ENCODE data around the gene C4orf17.
"Not testable (repeated sequence)": the region's sequence is repeated elsewhere in the genome, so short reads cannot be mapped to it uniquely, and the experiment has no call there.

C4orf17 gene

DNA sequence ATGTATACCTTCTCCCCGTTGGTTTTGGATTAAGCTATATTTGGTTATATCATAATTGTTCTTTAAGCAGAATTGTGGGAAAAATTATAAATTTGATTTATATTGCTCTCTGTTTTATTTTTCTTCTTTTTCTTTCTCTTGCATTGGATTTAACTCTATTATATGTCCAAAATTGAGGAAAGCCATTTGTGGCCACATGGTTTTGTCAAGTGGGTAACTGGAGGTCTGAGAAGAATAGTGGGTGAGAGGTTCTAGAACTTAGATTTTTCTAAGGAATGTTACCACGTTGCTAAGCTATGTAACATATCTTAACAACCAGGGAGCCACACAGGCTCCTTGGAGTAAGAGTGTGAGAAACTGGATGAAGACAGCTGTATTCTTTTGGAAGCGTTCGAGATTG is at the start of gene C4orf17:
TSS of gene C4orf17 (plus strand) at position 301 of the 400 bp plus-strand sequence. CDS start 2,061 bp downstream, outside the sequence.
- DNase-seq, result no peak

DNA sequence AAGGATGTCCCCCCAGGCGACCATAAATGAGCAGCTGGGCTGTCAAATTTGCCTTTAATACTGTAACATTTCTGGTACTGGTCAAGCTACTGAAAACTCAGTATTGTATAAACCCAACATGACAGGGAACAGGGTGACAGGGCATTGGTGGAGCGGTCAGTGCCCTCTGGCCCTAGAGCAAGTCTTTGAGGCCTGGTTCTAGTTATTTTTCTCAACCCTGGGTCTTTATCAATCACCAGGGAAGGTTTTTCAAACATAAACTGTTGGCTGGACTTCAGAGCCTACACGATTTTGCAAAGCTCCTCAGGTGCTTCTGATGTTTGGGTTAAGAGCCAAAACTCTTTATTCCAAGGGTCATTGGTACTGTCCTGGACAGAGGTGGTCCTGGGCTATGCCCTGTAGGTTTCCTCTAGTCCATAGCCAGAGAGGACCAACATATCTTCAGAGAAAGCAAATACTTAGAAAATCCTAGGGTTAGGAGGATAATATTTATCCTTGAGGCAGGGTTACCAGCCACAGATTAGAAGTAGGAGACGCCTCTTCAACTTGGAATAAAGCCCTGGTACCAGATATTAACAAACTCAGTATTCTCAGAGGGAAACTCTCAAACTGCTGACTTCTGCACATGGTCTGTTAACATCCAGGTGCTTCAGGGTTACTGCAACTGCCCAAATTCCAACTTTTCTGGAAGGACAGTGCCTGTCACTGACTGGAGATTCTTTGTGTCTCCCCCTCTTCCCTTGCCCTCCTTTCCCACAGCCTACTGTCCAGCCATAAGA is 49.0 kb upstream of the C4orf17 start:
- no peak for DNase-seq

DNA sequence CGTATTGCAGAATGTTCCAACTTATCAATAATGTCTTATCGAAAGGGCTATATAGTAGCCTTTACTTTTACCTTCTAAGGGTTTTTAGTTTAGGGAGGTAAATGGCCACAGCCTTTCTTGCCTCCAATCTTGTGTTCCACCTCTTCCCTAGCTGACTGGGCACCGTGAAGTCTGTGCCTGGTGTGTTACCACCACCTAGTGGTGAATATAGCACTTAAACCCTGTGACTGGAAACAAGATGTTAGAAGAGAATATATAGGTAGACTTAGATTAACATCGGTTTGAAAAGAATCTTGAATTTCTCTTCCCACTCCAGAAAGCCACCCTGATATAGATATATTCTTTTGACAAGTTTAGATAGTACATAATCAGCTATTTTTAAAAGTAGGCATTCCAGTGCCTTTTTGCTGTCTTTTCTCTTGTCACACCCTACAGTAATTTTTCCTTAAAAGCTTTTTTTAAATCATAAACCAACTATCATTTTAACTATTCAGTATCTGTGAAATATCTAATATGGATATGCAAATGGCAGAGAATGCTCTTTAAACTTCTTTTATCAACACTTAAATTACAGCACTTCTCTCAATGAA is 47.9 kb upstream of the C4orf17 start:
- DNase-seq, result peak; percentile 6 to 60

DNA sequence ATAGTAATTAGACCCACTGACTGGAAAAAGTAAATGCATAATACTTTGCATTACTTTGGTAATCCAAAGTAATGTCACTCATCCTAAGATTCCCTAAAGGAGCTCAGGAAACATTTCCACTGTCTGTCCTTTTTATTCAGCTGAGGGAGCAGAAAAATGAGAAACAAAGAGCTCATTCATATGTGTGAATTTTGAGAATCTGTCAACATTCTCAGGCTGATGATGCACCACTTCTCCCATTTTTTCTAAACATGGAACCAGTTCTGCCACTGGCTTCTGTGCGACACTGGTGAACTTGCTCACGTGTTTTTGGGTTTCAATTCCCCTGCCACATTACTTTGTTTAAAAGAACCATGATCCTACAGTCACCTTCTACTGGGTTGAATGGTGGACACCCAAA is 47.3 kb upstream of the C4orf17 start:
- DNase-seq, result no peak

DNA sequence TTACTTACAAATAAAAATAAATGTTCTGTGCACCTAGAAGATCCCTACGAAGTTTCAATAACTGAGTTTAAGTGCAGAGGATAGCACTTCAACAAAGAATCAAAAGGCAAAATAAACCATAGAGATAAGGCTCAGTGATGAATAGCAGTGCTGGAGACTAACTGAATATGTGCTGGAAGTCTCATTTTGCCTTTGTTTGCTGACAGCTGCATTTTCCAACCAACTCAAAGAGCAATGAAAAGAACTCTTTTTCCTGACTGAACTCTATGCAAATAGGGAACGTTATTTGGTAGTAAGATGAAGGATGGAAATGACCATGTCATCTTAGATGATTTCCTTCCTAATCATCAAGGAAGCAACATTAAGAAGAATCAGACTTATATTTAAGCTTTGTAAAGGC is 42.9 kb upstream of the C4orf17 start:
- DNase-seq, result no peak

DNA sequence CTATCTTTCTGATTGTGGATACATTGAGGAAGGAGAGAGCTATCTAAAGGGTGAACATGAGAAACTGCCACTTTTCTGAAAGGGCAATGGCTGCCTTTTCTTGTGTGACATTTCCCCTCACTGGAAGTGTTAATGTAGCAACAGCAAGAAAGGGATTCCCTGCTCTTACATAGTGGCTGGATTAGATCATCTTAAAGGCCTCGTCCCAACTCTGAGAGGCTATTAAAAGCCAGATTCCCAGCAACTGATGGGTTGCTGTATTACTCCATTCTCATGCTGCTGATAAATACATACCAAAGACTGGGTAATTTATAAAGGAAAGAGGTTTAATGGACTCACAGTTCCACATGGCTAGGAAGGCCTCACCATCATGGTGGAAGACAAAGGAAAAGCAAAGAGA is 41.9 kb upstream of the C4orf17 start:
- DNase-seq, result no peak

DNA sequence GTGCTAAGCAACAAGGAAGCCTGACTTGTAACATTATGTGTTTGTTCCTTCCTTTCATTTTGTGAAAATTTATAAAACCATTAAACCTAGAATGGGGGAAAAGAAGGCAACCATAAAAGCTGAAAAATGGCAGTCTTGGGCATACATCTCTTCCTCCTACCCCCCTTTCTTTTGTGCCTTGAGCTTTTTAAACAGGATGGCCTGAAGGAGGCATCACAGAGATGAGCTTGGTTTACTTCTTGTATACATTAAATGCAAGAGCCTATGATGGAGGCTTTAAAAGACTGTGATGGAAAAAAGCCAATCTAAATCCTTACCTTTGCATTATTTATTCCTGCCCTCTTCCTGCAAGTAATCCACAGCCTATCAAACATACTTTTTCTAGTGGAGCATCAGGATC is 39.5 kb upstream of the C4orf17 start:
- no peak for DNase-seq

DNA sequence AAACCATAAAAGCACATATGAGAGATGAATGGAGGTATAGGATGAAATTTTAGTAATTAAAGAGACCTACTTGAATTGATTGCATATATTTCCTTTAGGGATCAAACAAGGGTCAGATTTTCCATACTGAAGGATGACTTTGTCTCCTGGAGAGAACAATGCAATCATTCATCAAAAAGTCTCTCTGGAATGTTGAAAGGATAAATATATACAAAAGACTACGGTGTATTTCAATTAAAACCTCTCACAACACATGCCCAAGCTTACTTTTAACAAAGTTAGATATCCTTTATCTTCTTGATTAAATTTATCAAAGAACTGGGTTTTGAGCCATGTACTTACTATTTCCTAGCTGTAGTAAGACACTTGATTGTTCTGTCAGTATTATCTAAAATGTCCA is 38.9 kb upstream of the C4orf17 start:
- no peak for DNase-seq

DNA sequence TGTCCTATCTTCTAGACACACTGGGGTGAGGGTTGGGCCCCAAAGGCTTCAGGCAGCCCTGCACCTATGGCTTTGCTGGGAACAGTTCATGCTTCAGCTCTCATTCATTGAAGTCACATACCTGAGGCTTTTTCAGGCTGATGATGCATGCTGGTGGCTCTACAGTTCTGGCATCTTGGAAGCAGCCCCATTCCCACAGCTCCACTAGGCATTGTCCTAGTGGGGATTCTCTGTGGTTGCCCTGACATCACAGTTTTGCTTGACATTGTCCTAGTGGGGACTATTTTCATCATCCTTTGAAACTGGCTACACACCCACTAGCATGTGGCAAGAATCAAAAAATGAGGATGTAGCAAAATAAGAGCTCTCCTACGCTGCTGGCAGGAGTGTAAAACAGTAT is 37.7 kb upstream of the C4orf17 start:
- no peak for DNase-seq

DNA sequence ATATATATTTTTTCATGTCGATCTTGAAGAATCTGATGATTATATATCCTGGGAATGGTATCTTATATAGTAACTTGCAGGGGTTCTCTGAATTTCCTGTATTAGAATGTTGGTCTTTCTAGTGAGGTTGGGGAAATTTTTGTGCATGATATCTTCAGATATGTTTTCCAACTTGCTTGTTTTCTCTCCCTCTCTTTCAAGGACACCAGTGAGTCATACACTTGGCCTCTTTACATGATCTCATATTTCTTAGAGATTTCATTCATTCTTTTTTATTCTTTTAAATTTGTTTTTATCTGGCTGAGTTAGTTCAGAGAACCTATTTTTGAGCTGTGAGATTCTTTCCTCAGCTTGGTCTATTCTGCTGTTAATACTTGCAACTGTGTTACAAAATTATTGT is 27.2 kb upstream of the C4orf17 start:
- no peak for DNase-seq

DNA sequence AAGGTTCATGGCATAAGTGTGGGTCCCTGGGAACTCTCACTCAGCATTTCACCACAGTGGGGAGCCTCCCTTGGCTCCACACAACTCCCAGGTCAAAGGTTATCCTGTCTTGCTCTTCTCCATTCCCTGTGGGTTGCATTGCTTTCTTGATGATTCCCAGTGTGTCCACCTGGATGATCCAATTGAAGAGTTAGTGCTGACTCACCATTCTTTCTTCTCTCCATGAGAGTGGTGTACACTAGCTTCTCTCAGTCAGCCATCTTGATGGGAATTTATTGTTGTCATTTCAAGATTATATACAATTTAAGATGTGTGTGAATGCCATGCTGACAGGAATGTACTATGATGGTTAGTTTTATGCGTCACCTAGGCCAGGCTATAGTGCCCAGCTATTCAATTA is 25.6 kb upstream of the C4orf17 start:
- DNase-seq, result no peak

DNA sequence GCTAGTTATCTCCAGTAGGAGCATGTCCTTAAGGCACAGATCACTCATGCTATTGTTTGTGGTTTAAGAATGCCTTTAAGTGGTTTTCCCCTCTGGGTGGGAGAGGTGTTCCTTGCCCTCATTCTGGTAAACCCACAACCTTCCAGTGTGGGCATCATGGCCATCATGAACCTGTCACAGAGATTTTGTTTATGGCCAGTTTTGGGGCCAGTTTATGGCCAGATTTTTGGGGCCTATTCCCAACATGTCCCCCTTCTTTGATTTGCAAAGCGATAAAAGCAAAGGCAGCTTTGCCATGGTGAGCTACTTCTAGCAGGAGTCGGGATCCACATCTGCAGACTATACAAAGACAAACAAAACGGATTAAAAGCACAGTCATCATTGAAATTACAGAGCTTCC is 24.2 kb upstream of the C4orf17 start:
- DNase-seq, result not testable (repeated sequence)

DNA sequence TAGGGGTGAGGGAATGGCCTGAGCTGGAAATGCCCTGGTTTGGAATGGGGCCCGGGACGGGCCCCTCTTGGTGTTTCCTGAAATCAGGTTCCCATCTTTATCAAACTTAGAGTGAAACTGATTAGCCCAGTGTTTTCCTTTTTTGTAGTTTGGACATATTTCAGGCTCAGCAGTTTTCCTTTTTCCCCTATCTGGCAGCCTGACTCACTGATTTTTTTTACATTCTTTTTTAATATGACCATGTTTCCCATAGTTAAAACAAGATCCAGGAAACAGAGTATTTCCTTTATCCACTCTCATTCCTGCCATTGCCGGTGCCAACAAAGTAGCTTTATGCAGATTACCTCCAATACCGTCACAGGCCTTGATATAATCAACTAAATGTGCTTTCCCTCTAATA is 20.5 kb upstream of the C4orf17 start:
- no peak for DNase-seq

DNA sequence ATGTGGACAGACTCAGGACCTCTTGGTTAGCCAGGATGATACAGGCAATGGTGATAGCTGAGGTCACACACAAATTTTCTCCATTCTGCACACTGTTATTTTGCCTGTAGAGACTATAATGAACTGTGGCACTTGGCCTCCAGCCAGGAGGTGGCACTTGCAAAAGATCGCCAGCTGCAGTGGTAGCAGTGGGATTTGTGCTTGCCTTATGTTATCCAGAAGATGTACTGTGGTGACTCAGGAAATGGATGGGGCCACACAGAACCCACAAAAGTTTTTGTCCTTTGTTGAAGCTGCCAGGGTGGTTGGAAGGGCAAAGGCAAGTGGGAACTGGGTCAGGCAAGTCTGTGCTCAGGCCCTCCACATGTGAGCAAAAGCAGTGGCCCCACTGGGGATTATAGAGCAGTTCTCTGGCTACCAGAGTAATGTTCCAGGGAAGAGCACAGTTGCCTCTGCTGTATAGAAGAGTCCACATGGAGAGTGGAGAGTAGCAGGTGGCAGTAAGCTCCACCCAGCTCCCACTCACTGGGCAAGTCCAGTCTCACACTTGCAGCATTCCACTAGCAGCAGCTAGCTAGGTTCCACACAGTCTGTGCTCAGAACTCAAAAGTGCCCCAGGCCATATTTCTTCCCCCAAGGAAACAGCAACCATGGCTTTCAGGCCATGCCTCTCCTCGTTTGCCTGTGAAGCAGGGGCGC is 5.9 kb upstream of the C4orf17 start:
- peak; percentile 1 to 60 for DNase-seq

DNA sequence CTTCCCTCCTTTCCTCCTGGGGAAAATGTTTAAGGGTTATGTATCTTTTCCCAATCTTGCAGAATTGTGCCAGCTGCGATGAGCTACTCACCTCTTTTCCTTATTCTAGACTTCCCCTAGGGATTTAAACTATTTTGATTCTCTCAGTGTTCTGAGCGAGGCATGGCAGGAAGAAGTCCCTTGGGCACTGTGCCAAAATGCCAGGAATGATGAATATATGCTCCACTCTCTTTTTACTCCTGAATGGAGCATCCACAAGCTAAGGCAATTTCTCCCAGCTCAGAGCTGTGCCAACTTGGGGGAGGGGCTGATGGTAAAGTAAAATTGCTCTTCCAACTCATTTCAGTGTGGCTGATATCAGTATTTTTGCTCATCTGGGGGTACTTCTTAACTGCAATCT is 4.0 kb upstream of the C4orf17 start:
- no peak for DNase-seq

DNA sequence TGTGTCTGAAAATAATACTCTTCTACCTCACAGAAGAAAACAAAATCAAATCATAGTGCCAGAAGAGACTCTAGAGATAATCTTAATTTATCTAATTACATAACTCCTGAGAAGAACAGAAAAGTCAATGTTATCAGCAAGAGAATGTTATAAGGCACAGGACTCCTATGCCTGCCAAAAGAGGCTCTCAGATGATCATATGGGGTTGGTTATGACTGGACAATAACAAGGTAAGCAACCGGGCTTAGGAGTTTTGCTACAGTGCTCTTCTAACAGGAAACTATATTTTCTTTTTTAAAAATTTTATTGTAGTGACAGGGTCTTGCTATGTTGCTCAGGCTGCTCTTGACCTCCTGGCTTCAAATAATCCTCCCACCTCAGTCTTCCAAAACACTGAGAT is 3.5 kb upstream of the C4orf17 start:
- no peak for DNase-seq

DNA sequence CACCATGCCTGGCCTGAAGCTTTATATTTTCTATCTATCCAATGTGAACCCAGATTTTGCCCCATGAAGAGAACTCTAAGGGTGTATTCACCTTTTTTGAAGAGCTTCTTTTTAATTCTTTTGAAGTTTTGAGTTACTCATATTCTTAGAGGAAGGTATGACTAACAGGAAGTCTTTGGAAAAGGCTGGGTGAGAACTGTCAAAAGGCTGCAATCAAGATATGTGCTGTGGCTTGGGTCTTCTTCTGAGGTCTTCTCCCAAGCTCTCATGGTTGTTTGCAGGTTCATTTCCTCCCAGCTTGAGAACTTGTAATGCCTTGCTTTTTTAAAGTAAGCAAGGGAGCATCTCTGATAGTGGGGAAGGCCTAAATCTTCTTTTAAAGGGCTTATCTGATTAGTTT is 3.1 kb upstream of the C4orf17 start:
- no peak for DNase-seq

DNA sequence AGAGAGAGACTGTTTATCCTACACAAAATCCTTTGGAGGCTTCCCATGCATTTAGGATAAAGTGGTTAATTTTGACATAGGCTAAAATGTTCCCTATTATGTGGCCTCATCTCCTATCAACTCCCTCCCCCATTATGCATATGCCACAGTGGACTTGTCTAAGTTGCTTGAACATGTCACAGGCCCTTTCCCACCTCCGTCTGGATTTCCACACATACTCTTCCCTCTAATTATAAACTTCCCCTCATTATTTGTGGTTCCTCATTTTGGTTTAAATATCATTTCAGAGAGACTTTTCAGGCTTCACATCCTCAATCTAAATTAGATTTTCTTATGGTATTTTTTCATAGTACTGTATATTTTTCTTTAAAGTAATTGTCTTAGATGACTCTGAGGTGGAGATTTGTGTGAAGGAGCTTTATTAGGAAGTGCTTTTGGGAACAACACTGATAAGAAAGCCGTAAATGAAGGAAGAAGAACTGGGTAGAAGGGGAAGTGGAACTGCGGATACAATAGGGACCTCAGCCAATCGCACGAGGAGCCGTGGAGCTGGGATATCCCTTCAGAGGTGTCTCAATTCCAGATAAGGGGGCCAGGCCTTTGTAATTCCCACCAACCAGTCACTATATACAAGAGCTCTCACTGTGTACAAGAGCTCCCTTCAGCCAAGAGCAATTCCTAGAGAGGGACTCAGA is 7.9 kb downstream of the C4orf17 start:
- DNase-seq, result no peak

DNA sequence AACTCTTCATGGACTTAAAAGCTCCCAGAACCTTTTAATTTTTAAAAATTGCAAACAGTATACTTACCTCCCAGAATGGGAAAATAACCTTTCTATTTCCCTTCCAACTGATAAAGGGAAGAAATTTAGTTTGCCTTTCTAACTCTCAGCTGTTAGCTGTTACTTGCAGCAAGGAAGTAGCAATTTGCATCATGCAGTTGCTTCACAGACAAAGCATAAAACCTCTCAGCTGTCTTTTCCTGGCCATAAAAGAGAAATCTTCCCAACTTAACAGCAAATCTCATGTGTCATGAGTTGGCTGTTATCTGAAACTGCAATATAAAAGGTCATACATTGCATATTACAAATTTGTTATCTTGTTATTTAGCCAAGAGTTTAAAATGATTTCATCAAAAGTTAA is 18.4 kb downstream of the C4orf17 start:
- DNase-seq, result no peak

DNA sequence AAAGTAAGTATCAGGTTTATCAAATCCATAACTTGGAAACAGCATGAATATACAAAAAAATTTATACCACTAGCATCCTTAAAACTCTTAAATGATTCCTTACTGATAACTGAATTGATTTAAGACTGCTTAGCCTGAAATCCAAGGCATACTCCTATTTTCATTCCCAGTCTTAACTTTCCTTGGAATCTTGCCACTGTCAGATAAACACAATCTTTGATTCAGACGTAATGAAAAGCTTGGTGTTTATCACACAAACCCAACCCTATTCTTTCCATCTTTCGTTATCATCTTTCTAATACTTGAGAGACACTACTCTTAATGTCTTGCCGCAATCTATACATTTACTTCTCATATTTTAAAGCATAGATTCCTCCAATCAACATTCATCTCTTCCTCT is 19.1 kb downstream of the C4orf17 start:
- no peak for DNase-seq

DNA sequence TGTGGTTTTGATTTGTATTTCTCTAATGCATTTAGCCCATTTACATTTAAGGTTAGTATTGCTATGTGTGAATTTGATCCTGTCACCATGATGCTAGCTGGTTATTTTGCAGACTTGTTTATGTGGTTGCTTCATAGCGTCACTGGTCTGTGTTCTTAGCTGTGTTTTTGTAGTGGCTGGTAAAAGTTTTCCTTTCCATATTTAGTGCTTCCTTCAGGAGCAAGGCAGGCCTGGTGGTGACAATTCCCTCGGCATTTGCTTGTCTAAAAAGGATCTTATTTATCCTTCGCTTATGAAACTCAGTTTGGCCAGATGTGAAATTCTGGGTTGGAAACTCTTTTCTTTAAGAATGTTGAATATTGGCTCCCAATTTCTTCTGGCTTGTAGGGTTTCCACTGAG is 23.9 kb downstream of the C4orf17 start:
- DNase-seq, result not testable (repeated sequence)

DNA sequence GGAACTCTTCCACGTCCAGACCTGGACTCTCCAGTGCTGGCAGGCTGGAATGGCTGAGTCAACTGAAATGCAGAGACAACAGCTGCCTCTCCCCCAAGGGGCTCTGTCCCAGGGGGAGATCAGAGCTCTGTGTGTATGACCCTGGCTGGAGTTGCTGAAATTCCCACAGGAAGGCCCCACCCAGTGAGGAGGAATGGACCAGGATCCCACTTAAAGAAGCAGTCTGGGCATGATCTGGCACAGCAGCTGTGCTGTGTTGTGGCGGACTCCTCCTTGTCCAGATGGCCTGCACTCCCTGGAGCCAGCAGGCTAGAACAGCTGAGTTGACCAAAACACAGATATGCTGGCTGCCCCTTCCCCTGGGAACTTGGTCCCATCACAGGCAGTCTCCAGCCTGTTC is 25.4 kb downstream of the C4orf17 start:
- DNase-seq, result peak; percentile 92 to 93

DNA sequence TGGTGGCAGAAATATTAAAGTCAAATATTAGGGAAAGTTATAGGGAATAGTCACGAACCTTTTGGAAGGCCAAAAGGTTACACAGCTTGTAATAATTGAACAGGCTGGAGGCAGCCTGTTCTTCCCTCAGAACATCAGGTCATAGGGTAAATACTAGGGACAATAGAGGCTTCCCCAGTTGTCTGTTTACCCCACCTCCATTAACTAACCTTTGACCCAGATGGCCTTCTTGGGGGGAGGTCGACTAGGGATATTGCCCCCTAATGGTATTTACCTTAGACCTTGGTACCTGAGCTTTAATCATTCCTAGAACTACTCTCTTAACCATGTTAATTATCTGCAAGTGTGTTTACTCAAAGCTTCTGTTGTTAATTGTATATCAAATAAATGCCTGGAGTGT is 26.0 kb downstream of the C4orf17 start:
- DNase-seq, result no peak

DNA sequence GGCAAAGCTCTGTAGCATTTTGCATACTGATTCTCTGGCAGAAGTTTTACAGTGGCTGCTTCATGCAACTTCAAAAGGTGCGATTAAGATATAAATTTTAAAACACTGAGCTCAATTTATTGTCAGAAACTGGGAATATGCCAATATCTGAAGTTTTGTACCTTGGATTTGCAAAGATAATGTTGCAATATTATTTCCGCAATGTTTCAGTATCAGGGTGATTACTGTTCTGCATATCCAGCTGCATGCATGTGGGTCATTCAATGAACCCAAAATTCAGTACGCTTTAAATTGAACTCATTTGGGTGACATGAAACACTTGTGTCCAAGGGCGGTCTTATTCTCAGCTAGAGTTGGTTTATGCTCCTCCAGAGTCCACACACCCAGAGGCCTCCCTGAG is 26.9 kb downstream of the C4orf17 start:
- DNase-seq, result no peak

Measured in NCI-H524 (cell line).